Naive thymus-derived CD4-positive, alpha-beta T cell (primary cell): ENCODE data around the gene CD101. TPM values are rescaled to one million over a fixed set of nuclear protein-coding genes. Genes with fewer than 3 reads are reported as not detected.

ENCODE experiments used
- ATAC-seq: fragments of 150-1000 bp; cut with Tn5 transposase; 2 replicates; pipeline ENCODE4 v1.10.0; 2021; ENCODE audit warnings: mild to moderate bottlenecking, moderate library complexity
- CTCF ChIA-PET: fragments of 350-600 bp; sonication (Branson Sonifier 250); formaldehyde crosslinking; loops from one replicate; lab custom pipeline; 2021; ENCODE audit warnings: antibody characterized with exemption; lab: Charles Lee
- POLR2A ChIA-PET: fragments of 350-600 bp; sonication (Branson Sonifier 250); formaldehyde crosslinking; loops from one replicate; lab custom pipeline; 2021; ENCODE audit warnings: antibody characterized with exemption, inconsistent platforms; lab: Charles Lee
- DNase-seq, 9 donors: peaks; one replicate each; pipeline versions ENCODE4 v3.0.0 to v3.0.0-alpha.2; 2020 to 2022; ENCODE audit warnings: mixed read lengths in 1 of 9
- H3K27ac ChIP-seq: one replicate; pipeline ENCODE4 v1.7.0; 2013; ENCODE audit warnings: mild to moderate bottlenecking, low read depth, low read length, moderate library complexity
- H3K27me3 ChIP-seq, 2 donors: one replicate each; pipeline ENCODE4 v1.7.0; 2013; ENCODE audit warnings: low read length in 2 of 2, mild to moderate bottlenecking in 2 of 2, moderate library complexity in 2 of 2; ENCODE audit not compliant: control insufficient read depth in 2 of 2, insufficient read depth in 2 of 2
- H3K36me3 ChIP-seq, 3 experiments: 1 replicate in 2 of 3; 2 replicates in 1 of 3; pipeline ENCODE4 v1.7.0; 2013; ENCODE audit warnings: low read length in 3 of 3, mild to moderate bottlenecking in 3 of 3, moderate library complexity in 1 of 3; ENCODE audit not compliant: insufficient read depth in 3 of 3, control insufficient read depth in 2 of 3
- H3K4me1 ChIP-seq, 2 donors: one replicate each; pipeline ENCODE4 v1.7.0; 2013; ENCODE audit warnings: low read length in 2 of 2, mild to moderate bottlenecking in 2 of 2, moderate library complexity in 1 of 2; ENCODE audit not compliant: control insufficient read depth in 2 of 2, insufficient read depth in 2 of 2
- H3K4me3 ChIP-seq: 2 replicates; pipeline ENCODE4 v1.7.0; 2013; ENCODE audit warnings: mild to moderate bottlenecking, low read length
- H3K9me3 ChIP-seq, 3 experiments: 1 replicate in 2 of 3; 2 replicates in 1 of 3; pipeline ENCODE4 v1.7.0; 2013; ENCODE audit warnings: low read length in 3 of 3; ENCODE audit not compliant: control insufficient read depth in 2 of 3
- H3K27ac Mint-ChIP-seq, 9 donors: one replicate each; pipeline ENCODE4 v1.8.0; 2020 to 2022; ENCODE audit warnings: mixed read lengths in 9 of 9, mild to moderate bottlenecking in 8 of 9, moderate library complexity in 5 of 9, inconsistent platforms in 2 of 9
- H3K27me3 Mint-ChIP-seq, 5 donors: one replicate each; pipeline ENCODE4 v1.8.0; 2021 to 2022; ENCODE audit warnings: mixed read lengths in 5 of 5, mild to moderate bottlenecking in 1 of 5
- H3K36me3 Mint-ChIP-seq, 5 donors: one replicate each; pipeline ENCODE4 v1.8.0; 2020 to 2022; ENCODE audit warnings: mixed read lengths in 5 of 5, mild to moderate bottlenecking in 3 of 5, inconsistent platforms in 1 of 5
- H3K4me1 Mint-ChIP-seq, 7 donors: one replicate each; pipeline ENCODE4 v1.8.0; 2020 to 2022; ENCODE audit warnings: mixed read lengths in 7 of 7, mild to moderate bottlenecking in 3 of 7, inconsistent platforms in 1 of 7
- H3K4me3 Mint-ChIP-seq, 10 donors: one replicate each; pipeline ENCODE4 v1.8.0; 2020 to 2022; ENCODE audit warnings: mild to moderate bottlenecking in 10 of 10, mixed read lengths in 10 of 10, moderate library complexity in 6 of 10, inconsistent platforms in 2 of 10
- H3K9me3 Mint-ChIP-seq, 11 donors: one replicate each; pipeline ENCODE4 v1.8.0; 2020 to 2022; ENCODE audit warnings: mixed read lengths in 11 of 11, mild to moderate bottlenecking in 4 of 11, inconsistent platforms in 1 of 11, moderate library complexity in 1 of 11
- intact Hi-C, 2 donors: fragments of 100-400 bp; cut with micrococcal nuclease; formaldehyde crosslinking; loops; one replicate each; pipeline ENCODE4 v1.15.1; 2023
- polyA plus RNA-seq, 2 donors: library from polyadenylated mRNA; unstranded; fragments of 300-500 nt; fragmentation: Illumina TruSeq; gene quantifications; one replicate each; pipeline ENCODE4 v1.2.3, GENCODE V29; 2021
- total RNA-seq, 6 experiments: library from RNA in 5 of 6; stranded (reverse) in 5 of 6; gene quantifications; 1 replicate in 5 of 6; 2 replicates in 1 of 6; pipeline ENCODE4 v1.2.3 and lab custom pipeline; 2021 to 2026

The CD101 gene
- total and polyA plus RNA-seq, 7 experiments from 2014 or later: 3.9 to 15.4 (median 9.9) TPM

- H3K36me3 ChIP-seq: no peaks in the 10 kb centered on the region
- Mint-ChIP-seq H3K27ac (peak overlapping the region in 1 of 9 donors; percentile 36), H3K27me3 (no peaks in the 10 kb centered on the region), H3K4me3 (no peak overlapping the region), H3K4me1 (peaks cover 21 to 81% (median 54%) of the 10 kb centered on the region in 7 donors), H3K36me3 (peaks cover 0 to 11% (median 5%) of the 10 kb centered on the region in 5 donors), H3K9me3 (no peaks in the 10 kb centered on the region)
- no peak overlapping the region for H3K4me3 ChIP-seq
- intact Hi-C loops: no loop called here
- ChIA-PET POLR2A (interaction anchor here (0.5 to 5.2 kb wide), 4 partner anchors 10 to 41 kb away, joined by 3 to 73 read pairs (median 7); partner anchors contain the start of gene CD101), CTCF (no interaction called here)
- no peak for DNase-seq
- no peaks in the 10 kb centered on the region for H3K27me3 ChIP-seq
- H3K4me1 ChIP-seq: peaks cover 0 to 34% of the 10 kb centered on the region in 2 donors
- H3K9me3 ChIP-seq: no peaks in the 10 kb centered on the region
- ATAC-seq: no peak
- H3K27ac ChIP-seq: no peak overlapping the region
Observed at GRCh38 chr1:117011334-117011733, 9.8 kb downstream of the CD101 start.

DNA sequence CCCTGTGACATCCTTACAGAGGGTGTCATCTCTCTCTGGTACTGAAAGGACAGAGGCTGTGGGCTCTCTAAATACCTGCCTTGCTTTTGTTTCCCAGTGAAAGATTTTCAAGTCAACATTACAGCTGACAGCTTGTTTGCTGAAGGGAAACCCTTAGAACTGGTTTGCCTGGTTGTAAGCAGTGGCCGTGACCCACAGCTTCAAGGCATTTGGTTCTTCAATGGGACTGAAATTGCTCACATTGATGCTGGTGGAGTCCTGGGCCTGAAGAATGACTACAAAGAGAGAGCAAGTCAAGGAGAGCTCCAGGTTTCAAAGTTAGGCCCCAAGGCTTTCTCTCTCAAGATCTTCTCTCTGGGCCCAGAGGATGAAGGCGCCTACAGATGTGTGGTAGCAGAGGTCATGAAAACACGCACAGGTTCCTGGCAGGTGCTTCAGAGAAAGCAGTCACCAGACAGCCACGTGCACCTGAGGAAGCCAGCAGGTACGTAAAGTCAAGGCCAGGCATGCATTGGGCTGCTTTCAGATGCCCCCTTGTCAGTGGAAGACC lies 11.8 kb downstream of the CD101 start:
- ChIA-PET POLR2A (interaction anchor here (1.1 to 2.1 kb wide), 4 partner anchors 9 to 27 kb away, joined by 3 to 8 read pairs (median 5); partner anchors contain the start of gene CD101), CTCF (interaction anchor here (1.0 kb wide), 1 partner anchor 43 kb away, joined by 3 read pairs; no protein-coding TSS in a partner anchor)
- peak overlapping the region in 1 of 10 donors; percentile 53 for H3K4me3 Mint-ChIP-seq
- no peak overlapping the region for H3K4me3 ChIP-seq
- H3K27ac ChIP-seq: no peak overlapping the region
- no peaks in the 10 kb centered on the region for H3K27me3 ChIP-seq
- intact Hi-C loops: no loop called here
- peaks cover 13 to 82% (median 50%) of the 10 kb centered on the region in 7 donors for H3K4me1 Mint-ChIP-seq
- peaks cover 0 to 17% of the 10 kb centered on the region in 2 donors for H3K4me1 ChIP-seq
- H3K9me3 ChIP-seq: no peaks in the 10 kb centered on the region
- H3K27me3 Mint-ChIP-seq: no peaks in the 10 kb centered on the region
- ATAC-seq (no peak), DNase-seq (peak in 2 of 9 donors; percentile 17 to 18)
- no peaks in the 10 kb centered on the region for H3K36me3 ChIP-seq
- peaks cover 0 to 11% (median 5%) of the 10 kb centered on the region in 5 donors for H3K36me3 Mint-ChIP-seq
- peak overlapping the region in 6 of 9 donors; percentile 22 to 85 (median 62) for H3K27ac Mint-ChIP-seq
- no peaks in the 10 kb centered on the region for H3K9me3 Mint-ChIP-seq

DNA sequence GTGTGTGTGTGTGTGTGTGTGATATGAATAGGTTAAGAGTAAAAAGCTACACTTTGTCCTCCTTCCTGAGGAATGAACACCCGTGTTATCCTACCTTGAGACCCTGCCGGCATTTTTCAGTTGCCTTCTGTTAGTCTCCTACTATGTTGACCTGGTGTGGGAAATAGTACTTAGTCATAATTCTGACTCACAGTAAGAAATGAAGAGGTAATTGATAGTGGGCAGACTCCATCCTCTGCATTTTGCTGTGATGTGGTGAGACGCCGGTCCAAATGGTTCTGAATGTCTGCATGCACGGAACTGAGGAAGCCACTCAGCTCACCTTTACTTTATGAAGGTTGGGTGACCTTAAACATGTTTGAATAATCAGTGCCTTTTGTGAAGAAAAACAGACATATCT lies 12.6 kb downstream of the CD101 start:
- Histone ChIP-seq H3K27me3 (no peaks in the 10 kb centered on the region), H3K36me3 (no peaks in the 10 kb centered on the region), H3K9me3 (no peaks in the 10 kb centered on the region), H3K27ac (no peak overlapping the region), H3K4me1 (peaks cover 0 to 9% of the 10 kb centered on the region in 2 donors), H3K4me3 (no peak overlapping the region)
- DNase-seq (no peak), ATAC-seq (no peak)
- H3K27me3 Mint-ChIP-seq: no peaks in the 10 kb centered on the region
- peak overlapping the region in 1 of 10 donors; percentile 12 for H3K4me3 Mint-ChIP-seq
- CTCF ChIA-PET: interaction anchor here (1.0 kb wide), 1 partner anchor 43 kb away, joined by 3 read pairs; no protein-coding TSS in a partner anchor
- H3K4me1 Mint-ChIP-seq: peaks cover 6 to 75% (median 42%) of the 10 kb centered on the region in 7 donors
- POLR2A ChIA-PET: interaction anchor here (0.6 to 2.1 kb wide), 6 partner anchors 9 to 147 kb away, joined by 3 to 8 read pairs (median 3); partner anchors contain the start of gene CD101
- no peaks in the 10 kb centered on the region for H3K9me3 Mint-ChIP-seq
- intact Hi-C loops: no loop called here
- H3K27ac Mint-ChIP-seq: peak overlapping the region in 3 of 9 donors; percentile 14 to 47 (median 14)
- peaks cover 0 to 12% (median 5%) of the 10 kb centered on the region in 5 donors for H3K36me3 Mint-ChIP-seq

- CTCF ChIA-PET: no interaction called here
- no peaks in the 10 kb centered on the region for H3K4me1 ChIP-seq
- no peaks in the 10 kb centered on the region for H3K9me3 ChIP-seq
- H3K4me1 Mint-ChIP-seq: peaks cover 0 to 67% (median 28%) of the 10 kb centered on the region in 7 donors
- H3K9me3 Mint-ChIP-seq: peaks cover 0 to 5% (median 0%) of the 10 kb centered on the region in 11 donors
- H3K27me3 Mint-ChIP-seq: no peaks in the 10 kb centered on the region
- no peak overlapping the region for H3K4me3 Mint-ChIP-seq
- no peaks in the 10 kb centered on the region for H3K27me3 ChIP-seq
- H3K27ac ChIP-seq: no peak overlapping the region
- H3K4me3 ChIP-seq: no peak overlapping the region
- H3K36me3 ChIP-seq: no peaks in the 10 kb centered on the region
- intact Hi-C loops: loop anchor here in 1 of 2 donors (2.0 kb wide), 1 partner anchor 15 kb away; the partner anchor contains the start of gene CD101
- POLR2A ChIA-PET: no interaction called here
- DNase-seq (no peak), ATAC-seq (no peak)
- peaks cover 0 to 20% (median 13%) of the 10 kb centered on the region in 5 donors for H3K36me3 Mint-ChIP-seq
- H3K27ac Mint-ChIP-seq: no peak overlapping the region
Observed at GRCh38 chr1:117015724-117016123, 14.2 kb downstream of the CD101 start.

DNA sequence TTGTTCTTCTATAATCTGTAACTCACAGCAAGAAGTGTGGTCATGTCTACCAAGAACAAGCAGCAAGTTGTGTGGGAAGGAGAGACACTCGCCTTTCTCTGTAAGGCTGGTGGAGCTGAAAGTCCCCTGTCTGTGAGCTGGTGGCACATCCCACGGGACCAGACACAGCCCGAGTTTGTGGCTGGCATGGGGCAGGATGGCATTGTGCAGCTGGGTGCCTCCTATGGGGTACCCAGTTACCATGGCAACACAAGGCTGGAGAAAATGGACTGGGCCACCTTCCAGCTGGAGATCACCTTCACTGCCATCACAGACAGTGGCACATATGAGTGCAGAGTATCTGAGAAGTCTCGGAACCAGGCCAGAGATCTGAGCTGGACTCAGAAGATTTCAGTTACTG lies 15.5 kb downstream of the CD101 start:
- H3K36me3 Mint-ChIP-seq: peaks cover 0 to 20% (median 9%) of the 10 kb centered on the region in 5 donors
- POLR2A ChIA-PET: interaction anchor here (1.0 kb wide), 1 partner anchor 16 kb away, joined by 3 read pairs; the partner anchor contains the start of gene CD101

GRCh38 chr1:117017648-117018047 lies 16.1 kb downstream of the CD101 start:
- Mint-ChIP-seq H3K27me3 (no peaks in the 10 kb centered on the region), H3K4me1 (peaks cover 0 to 58% (median 24%) of the 10 kb centered on the region in 7 donors), H3K27ac (peak overlapping the region in 5 of 9 donors; percentile 12 to 70 (median 54)), H3K9me3 (peaks cover 0 to 5% (median 0%) of the 10 kb centered on the region in 11 donors), H3K4me3 (no peak overlapping the region), H3K36me3 (peaks cover 0 to 23% (median 9%) of the 10 kb centered on the region in 5 donors)
- CTCF ChIA-PET: no interaction called here
- H3K27me3 ChIP-seq: no peaks in the 10 kb centered on the region
- peaks cover 0 to 4% (median 0%) of the 10 kb centered on the region in 3 experiments for H3K36me3 ChIP-seq
- H3K27ac ChIP-seq: no peak overlapping the region
- H3K9me3 ChIP-seq: no peaks in the 10 kb centered on the region
- no peaks in the 10 kb centered on the region for H3K4me1 ChIP-seq
- no peak for DNase-seq
- no peak for ATAC-seq
- intact Hi-C loops: loop anchor here in 1 of 2 donors (2.0 kb wide), 1 partner anchor 17 kb away; the partner anchor contains the start of gene CD101
- POLR2A ChIA-PET: interaction anchor here (1.0 kb wide), 1 partner anchor 16 kb away, joined by 3 read pairs; the partner anchor contains the start of gene CD101
- H3K4me3 ChIP-seq: no peak overlapping the region

More for the DNA sequence above, 15.5 kb downstream of the CD101 start:
- Mint-ChIP-seq H3K4me1 (peaks cover 0 to 59% (median 25%) of the 10 kb centered on the region in 7 donors), H3K4me3 (no peak overlapping the region), H3K9me3 (peaks cover 0 to 5% (median 0%) of the 10 kb centered on the region in 11 donors), H3K27me3 (no peaks in the 10 kb centered on the region), H3K27ac (peak overlapping the region in 5 of 9 donors; percentile 17 to 75 (median 41))
- no peaks in the 10 kb centered on the region for H3K4me1 ChIP-seq
- no peaks in the 10 kb centered on the region for H3K27me3 ChIP-seq
- peaks cover 0 to 3% (median 0%) of the 10 kb centered on the region in 3 experiments for H3K36me3 ChIP-seq
- intact Hi-C loops: loop anchor here in 1 of 2 donors (2.0 kb wide), 1 partner anchor 16 kb away; the partner anchor contains the start of gene CD101
- DNase-seq (no peak), ATAC-seq (no peak)
- no peak overlapping the region for H3K27ac ChIP-seq
- no peaks in the 10 kb centered on the region for H3K9me3 ChIP-seq
- H3K4me3 ChIP-seq: no peak overlapping the region
- CTCF ChIA-PET: no interaction called here
